NOMO-1 treated with DMSO at 0.1 percent for 48 hours (cell line): ENCODE data around the gene MAMLD1.

Experiments
- DNase-seq: peaks from one replicate; lab custom pipeline; 2025; ENCODE audit not compliant: unreplicated experiment; lab: John Stamatoyannopoulos, UW

MAMLD1 gene

DNA sequence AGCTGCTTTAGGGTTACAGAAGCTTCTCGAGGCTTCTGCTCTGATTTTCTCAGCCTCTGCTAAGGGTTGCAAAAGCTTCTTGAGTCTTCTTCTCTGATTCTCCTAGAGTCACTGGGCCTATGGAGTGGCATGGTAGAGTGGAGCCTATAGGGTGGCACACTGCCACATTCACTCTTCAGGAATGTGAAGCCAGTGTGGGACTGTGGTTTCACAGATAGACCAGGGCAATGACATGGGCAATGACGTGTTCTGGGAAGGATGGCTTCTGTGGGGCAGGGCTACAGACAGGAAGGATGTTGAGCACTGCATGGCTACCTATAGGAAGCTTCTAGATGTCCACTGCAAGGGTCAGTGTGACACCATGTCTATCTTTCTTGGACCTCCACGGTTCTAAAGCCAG, 11.0 kb upstream of the MAMLD1 start:
- DNase-seq: no peak

DNA sequence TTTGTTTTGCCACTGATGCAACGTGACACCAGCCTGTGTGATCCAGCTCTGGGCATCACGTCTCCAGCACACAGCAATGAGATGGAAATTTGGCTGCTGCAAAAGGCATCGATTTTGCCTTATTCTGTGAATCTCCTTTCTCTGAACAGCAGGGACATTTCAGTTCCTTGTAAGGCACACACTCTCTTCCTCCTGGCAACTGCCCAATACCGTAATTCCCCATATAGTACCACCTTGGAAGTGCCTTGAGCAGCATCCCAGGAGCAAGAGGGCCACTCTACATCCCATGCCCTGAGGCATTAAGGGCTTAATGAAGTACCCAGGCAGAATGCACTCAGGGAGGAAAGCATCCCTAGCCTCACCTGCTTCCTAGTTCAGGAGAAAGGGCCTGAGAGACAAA, 10.5 kb upstream of the MAMLD1 start:
- DNase-seq: no peak

DNA sequence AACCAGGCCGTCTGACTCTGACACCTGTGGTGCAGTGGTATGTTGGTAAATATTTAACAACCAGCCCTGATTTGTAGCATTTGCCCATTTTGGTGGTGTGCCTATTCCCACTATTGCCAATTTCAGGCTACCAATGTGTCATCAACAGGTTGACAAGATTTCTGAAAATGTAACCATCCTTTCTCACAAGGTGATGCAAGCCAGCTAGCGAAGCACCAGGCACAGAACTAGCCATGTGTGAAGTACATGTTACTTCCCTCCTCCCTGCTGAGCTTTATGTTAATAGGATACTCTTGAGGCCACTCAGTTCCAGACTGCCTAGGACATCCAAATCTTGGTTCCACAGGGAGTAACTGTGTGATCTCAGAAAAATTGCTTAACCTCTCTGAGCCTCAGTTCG, 7.2 kb upstream of the MAMLD1 start:
- DNase-seq: no peak

DNA sequence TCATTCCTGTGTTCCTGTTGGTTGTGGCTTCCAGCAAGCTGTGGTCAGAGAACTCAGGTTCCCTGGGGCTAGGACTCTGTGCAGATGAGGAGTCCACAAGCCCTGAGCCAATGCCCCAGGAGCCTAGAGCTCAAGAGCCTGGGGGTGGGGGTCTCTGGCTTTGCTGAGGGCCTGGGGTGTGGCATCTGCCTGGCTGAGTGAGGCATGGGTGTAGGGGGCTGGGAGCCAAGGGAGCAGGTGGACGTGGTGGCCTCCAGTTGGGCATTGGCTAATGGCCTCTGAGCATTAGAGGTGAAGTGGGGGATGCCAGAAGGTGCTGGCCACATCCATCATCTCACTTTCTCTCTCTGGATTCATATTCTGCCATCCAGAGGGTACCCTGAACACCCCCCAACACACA, 5.3 kb upstream of the MAMLD1 start:
- no peak for DNase-seq

DNA sequence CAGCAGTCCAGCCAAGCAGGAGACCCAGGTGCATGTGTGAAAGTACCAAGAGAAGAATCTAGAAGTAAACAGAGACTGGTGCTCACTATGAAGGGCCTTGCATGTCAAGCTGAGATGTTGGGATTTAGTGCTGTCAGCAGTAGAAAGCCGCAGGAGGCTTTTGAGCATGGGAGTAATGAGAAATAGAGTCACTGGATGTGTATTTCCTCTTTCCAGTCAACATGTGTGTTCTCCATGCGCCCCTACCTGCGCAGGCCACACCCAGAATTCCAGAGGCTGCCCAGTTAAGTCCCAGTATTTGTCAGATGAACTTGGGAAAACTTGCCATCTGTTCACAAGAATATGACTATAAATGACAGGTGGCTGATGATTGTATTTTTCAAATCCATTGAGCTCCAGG, 4.5 kb upstream of the MAMLD1 start:
- DNase-seq: no peak

DNA sequence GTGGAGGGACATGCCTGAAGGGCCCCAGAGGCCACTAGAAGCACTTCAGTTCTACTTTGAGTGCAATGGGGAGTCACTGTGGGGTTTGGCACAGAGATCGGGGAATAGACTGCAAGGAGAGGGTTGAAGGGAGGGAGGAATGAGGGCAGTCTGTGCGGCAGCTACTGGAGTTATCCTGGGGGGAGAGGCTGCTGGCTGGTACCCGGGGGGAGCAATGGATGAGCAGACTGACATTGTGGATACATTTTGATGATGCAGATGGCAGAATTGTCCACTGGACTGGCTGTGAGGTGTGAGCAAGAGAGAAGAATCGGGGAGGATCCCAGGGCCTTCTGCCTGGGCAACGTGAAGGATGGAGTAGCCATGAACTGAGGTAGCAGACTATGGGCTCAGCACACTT, 2.8 kb upstream of the MAMLD1 start:
- DNase-seq: no peak

DNA sequence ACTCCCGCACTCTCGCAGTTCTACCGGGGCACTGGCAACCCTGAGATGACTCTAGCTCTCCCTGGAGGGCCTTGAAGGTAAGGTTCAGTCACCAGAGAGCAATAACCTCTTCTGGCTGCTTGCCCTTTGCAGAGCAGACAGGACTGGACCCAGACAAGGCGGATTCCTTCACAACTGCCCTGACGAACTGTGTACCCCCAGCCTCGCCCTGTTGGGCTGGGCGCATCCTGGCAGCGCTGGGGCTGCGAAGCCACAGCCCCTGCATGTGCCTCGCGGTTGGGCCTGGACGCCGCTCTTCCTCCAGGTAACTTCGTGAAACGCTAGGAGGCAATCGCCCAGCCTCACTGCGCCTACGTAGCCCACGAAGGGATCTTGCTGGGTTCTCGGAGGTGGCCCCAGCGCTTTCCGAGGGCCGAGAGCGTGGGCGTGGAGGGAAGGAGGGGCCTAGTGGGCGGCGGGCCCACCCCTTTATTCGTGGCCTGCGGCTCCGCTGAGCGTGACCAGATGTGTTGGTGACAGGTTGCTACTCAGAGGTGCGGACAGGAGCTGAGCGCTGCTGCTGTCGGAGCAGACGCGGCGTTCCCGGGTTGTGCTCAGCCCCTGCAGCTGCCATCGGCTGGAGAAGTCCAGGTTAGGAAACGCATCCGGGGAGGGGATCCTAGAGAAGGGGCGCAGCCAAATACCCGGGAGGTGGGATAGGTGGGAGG, 1.9 kb upstream of the MAMLD1 start:
- DNase-seq: no peak

DNA sequence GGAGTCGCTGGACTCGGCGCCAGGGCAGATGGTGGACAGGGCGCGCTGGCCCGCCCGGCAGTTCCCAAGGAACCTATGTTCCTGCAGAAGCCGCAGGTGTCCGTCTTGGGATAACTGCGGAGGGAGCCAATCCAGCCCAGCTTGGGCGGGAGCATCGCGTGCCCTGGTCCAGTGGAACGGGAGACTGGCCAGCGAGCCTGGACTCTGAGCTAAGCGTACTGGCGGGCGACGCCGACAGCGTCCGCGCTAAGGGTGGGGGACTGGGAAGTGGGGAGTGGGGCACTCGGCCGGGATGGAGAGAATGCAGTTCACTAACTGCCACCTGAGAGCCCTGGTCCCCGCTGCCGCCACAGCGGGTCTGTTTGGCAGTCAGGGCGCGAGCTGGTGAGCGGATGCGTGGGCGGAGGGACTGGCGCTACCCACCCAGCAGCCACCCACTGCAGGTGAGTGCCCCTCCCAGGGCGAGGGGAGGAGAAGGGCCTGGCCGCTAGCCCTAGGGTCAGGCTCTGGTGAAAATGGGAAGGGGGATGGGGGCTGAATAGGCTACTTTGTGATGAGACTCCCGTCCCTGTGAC, 1.3 kb upstream of the MAMLD1 start:
- no peak for DNase-seq

DNA sequence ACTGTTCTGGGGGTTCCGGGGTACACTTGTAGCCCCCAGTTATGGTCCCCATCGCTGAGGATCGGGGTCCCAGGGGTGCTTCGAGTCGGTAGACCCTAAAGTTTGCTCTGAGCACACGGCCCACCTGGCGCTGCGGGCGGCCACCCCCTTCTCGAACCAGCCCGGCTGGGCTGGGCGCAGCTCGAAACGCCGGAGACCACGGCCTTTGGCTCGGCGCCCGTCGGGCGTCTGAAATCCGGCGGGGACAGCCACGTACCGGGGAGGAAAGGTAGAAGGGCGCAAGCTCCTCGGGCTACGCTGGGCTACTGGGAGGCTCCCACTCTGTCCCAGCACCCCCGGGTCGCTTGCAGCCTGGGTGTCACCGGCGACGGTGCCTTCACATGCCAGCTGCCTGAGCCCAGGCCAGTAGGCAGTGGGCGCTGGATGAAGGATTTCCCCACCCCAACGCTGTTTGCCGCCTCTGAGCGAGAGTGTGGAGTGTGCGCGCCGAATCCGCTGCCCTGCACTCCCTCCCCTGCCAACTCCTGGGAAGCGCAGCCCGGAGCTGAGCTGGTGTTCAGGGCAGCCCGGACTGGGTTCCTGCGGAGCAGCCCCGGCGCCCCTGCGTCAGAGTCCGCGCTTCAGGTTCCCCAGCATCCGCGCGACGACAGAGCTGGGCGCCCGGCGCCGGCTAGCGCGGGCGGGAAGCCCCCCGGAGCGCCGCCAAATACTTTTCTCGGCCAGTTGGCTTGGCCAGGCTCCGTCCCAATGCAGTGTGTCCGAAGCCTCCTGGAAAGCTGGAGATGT, 637 bp downstream of the MAMLD1 start:
- DNase-seq: no peak

DNA sequence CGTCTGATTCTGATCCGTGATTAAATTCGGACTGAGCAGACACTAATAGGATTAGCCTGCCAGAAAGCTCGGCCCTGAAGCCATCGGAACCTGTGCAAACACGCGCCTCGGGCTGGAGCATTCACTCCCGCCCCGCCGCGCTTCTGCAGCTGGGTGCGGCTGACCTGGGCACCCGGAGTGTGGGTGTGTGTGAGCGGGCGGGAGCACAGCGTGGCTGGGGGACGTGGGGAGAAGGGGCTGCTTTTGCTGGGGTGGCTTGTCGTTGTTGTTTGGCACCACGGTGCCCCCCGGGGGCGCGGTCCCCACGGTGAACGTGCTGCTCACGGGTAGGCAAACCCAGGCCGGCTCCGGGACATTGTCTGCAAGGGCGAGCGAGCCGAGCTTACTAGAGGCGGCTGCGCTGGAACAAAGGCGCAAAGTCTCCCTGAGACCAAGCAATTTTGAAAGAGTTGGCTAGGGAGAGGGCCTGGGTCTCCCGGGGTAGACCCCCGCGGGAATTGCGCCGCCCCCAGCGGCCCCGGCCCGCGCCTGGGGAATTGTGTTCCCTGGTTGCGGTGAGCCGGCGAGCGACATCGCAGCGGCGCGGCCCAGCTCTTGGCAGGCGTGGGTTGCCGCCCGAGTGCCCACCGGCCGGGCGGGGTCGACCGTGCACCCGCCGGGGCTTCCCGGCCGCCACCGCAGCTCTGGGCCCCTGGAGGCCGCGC, 1.4 kb downstream of the MAMLD1 start:
- DNase-seq: no peak

DNA sequence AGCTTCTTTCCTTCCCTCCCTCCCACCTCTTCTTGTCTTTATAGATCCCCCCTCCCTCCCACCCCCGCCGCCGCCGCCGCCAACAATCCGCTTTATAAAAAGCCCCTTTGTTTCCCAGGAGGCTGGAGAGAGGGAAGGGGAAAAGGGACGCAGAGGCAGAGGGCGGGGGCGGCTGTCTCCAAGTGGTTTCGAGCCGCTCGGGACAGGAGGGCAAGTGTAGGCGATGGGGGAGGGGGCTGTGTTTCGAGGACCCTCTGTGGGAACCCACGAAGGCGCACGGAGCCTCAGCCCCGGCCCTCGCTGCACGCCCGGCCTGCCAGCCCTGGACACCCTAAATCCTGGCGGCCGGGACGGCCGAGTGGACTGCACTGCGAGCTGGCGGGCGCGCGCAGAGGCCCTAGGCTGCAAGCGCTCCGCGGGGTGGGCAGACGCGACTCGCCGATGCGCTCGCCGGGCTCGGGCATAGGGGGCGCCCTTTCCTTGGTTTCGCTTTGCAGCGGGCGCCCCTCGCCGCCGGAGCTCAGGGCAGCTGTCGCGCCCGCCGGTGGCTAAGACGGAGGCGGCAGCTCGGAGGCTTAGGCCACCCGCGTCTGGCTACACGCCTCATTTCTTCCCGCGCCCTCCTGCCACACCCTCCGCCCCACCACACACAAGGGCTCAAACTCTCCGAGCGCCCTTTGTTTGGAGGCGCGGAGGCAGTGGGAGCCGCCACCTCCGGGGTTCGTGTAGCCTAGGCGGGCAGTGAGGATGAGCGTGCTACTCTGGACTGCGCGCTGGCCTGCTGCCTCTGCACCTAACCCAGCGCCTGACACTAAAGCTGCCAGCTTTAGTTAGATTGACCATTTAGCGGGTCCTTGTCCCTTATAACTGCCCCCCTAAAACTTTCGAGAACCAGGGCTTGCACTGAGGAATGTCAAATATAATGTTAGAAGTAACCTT, 2.2 kb downstream of the MAMLD1 start:
- peak; percentile 25 for DNase-seq

DNA sequence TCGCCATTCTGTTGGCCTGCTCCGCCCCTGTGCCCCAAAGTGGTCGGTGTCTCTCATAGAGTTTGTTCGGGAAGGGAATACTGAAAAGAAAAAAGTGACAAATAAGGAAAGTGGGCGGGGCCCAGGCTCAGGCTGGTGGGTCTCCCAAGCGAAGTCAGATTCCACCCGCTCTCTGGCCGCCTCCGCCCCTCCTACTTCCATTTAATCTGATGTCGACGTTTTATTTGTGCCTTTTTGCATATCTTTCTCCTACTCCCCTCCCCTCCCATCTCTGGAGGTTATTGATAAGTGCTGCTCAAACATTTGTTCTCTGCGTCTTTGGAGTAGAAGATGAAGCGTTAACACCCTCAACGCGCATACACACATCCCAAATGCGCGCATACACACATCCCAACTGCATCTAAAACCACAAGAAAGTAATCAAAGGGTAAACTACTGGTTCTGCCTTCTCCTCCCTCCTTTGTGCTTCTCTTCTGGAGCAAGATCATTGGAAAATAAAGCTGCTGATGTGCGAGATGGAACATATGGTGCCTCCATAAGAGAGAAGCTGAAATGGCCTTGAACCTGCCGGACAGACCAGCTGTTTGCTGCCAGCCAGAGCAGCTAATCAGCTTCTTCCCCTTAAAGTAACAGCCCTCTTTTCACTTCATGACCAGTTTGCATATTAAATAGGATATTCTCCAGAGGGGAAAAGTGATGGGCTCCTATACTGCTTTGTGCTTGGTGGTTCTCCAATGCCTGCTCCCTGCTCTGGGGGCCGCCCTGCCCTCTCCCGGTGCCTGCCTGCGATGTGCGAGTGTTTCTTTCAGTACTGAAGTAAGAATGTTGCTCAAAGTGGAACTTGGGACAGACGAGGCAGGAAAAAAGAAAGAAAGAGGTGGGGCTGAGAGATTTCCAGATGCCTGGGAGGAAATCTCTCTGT, 3.1 kb downstream of the MAMLD1 start:
- DNase-seq: no peak

DNA sequence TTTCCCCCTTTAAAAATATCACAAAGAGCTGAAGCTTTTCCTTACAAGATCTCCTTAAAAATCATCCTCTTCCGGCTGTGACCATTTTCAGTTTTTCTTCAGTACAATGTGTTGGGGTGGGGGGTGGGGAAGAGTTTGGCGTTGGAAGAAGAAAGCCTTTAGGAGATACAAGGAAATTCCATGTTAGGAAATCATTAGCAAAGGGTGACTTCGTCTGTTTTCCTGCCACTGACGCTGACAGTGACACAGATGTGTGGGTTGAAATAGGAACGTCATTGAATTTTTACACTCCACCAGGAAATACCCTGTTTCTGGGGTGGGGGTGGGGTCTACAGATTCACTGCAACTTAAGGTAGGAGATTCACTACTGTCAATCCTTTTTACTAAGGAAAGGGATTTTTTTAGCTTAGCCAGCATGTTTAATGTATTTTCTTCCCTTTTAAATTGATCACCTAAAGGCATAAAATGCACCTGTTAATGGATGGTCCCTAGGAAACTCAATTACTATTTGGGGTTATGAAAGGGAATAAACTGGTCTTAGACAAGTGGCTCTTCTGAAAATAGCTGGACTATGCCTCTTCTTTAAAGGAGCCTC, 3.9 kb downstream of the MAMLD1 start:
- DNase-seq: no peak

DNA sequence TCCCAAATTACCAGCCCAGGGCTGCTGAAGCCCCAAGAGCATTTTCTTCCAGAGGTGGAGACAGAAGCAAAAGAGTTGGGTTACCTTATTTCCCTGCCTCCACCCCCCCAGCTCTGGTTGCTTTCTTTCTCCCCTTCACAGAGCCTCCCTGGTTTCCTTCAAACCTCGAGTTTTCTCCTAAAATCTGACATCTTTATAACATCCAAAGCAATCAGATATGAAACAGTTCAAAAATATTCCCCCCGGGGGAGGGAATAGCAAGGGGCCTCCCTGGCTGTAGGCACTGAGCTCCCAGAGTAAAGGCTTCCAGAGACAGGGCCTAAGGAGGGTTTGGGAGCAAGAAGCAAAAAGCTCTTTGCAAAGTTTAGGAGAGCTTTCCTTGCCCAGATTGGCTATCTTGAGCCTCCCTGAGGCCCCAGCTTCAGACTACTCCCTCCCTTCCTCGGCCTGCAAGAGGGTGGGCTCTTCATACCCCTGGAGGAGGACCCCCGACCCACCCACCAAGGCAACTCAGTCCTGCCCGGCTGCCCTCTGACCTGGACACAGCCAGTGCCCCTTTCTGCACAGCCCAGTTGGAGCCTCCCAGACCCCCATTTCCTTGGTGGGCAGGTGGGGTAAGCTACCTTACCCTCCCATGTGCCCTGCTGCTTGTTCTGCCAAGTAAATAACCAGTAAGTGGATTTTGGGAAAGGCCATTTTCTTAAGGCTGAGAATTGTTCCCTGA, 7.6 kb downstream of the MAMLD1 start:
- DNase-seq: no peak

DNA sequence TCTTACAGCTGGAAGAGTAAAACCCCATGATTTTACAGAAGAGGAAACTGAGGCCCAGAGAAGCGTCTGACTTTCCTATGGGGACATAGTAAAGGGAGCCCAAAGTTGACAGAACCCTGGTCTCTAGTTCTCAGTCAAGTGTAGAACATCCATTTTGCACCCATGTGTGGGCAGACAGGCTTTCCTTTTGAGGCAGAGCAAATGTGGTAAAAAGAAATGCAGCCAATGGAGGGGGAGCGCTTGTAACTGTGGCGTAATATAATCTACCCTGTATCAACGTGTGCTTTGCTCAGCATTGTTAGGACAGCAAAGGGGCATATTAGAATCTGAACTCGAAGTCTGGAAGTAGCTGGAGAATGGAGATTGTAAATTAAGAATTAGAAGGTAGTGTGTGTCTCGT, 8.8 kb downstream of the MAMLD1 start:
- DNase-seq: no peak

DNA sequence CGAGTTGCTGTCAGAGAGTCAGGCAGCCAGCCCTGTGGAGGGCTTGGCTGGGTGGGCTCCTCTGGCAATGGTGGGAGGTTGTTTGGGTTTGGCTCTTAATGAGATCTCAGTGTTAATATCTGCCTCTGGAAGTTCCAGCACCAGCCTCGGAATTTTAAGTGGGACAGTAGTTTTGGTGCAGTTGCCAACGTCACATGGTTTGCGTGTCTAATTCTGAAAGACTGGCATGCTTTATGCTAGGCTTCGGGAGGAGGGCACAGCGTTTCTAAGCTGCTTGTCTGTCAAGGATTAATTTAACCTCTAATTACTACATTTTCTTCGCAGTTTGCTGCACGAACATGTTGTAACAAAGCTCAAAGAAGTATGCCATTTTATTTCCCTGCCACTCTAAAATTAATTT, 9.2 kb downstream of the MAMLD1 start:
- DNase-seq: no peak

DNA sequence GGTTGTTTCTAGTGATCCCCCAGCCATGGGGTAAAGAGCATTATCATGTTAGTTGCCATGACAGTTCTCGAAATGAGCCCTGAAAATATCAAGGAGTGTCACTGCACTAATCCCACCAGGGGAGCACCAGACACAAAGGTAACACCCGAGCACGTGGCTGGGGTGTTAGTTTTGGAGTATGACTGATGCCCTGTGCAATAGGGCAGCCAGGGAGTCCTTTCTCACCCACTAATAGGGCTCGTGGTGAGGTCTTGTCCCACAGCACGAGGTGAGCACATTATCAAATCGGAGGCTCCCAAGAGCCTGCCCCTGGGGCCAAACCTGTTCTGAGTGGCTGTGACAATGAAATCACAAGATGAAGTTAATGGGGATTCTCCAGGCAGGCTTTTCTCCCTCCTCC, 9.6 kb downstream of the MAMLD1 start:
- DNase-seq: no peak

DNA sequence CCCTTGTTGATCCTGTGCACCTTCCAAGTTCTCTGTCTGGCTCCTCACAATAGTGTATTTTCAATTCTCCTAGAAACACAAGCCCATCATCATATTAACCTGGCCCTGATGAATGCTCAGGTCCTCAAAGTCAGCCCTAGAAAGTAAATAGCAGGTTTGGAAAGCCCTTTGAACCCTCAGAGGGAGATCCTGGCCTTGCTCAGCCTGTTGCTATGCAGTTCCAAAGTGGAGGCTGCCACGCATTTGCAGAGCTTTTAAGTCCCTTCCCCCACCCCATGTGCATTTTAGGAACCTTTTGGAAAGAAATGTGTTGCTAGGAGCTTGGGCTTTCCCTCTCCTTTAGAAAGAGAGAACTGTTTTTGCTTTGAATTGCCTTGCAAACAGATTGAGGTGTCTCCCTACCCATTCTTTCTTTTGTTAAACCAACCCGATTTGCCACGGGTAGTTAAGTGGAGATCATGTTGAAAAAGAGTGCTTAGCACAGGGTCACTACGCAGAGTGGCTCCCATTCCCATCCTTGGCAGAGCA, 12.2 kb downstream of the MAMLD1 start:
- DNase-seq: no peak
